Upper lobe of left lung (tissue), 6 donors: ENCODE data around the gene EFNB2. TPM values are rescaled to one million over a fixed set of nuclear protein-coding genes. Genes with fewer than 3 reads are reported as not detected.

Source experiments
- ATAC-seq, 2 donors: fragments of 200-7000 bp; cut with Tn5 transposase; one replicate each; pipeline ENCODE4 v1.9.1; 2022; ENCODE audit warnings: mild to moderate bottlenecking in 2 of 2, moderate library complexity in 2 of 2; ENCODE audit not compliant: low FRiP score in 2 of 2
- DNase-seq, 2 donors: peaks; one replicate each; pipeline ENCODE4 v3.0.0-alpha.2; 2019 to 2020
- H3K27ac ChIP-seq, 4 donors: fragments of 200-600 bp; sonication (generic); one replicate each; pipeline ENCODE4 v1.5.1; 2016 to 2019
- H3K27me3 ChIP-seq, 4 donors: fragments of 200-600 bp; sonication (generic); one replicate each; pipeline ENCODE4 v1.5.1; 2017 to 2019
- H3K36me3 ChIP-seq, 4 donors: fragments of 200-600 bp; sonication (generic); one replicate each; pipeline ENCODE4 v1.5.1; 2016 to 2019
- H3K4me1 ChIP-seq, 4 donors: fragments of 200-600 bp; sonication (generic); one replicate each; pipeline ENCODE4 v1.5.1; 2018 to 2019
- H3K4me3 ChIP-seq, 4 donors: fragments of 200-600 bp; sonication (generic); one replicate each; pipeline ENCODE4 v1.5.1; 2017 to 2019; ENCODE audit warnings: mild to moderate bottlenecking in 2 of 4, moderate library complexity in 1 of 4
- H3K9me3 ChIP-seq, 4 donors: fragments of 200-600 bp; sonication (generic); one replicate each; pipeline ENCODE4 v1.5.1; 2018 to 2019
- EP300 ChIP-seq, 4 donors: sonication (generic); formaldehyde crosslinking; IDR thresholded peaks; one replicate each; pipeline ENCODE4 v1.5.1; 2017; ENCODE audit warnings: antibody characterized with exemption in 4 of 4, control low read depth in 2 of 4
- POLR2A ChIP-seq, 4 donors: fragments of 450-650 bp; IDR thresholded peaks; one replicate each; pipeline ENCODE4 v1.5.1; 2016 to 2017; ENCODE audit warnings: antibody characterized with exemption in 4 of 4, mild to moderate bottlenecking in 2 of 4
- POLR2AphosphoS5 ChIP-seq, 2 donors: sonication (generic); formaldehyde crosslinking; IDR thresholded peaks; one replicate each; pipeline ENCODE4 v1.5.1; 2017; ENCODE audit warnings: antibody characterized with exemption in 2 of 2
- WGBS, 2 donors: methylation state at CpG; one replicate each; pipeline ENCODE4 v1.1.5; 2017 to 2018; 5-methylcytosine and 5-hydroxymethylcytosine counted together
- total RNA-seq, 6 donors: library from RNA; depleted of rRNA in 4 of 6; stranded (reverse); fragments of >200 nt in 4 of 6; gene quantifications; one replicate each; pipeline versions ENCODE4 v1.1.0 to v1.2.1, GENCODE V29; 2016 to 2021
- TF ChIP-seq, protein P1 (sequence below), 6 experiments: fragments of 450-650 bp in 4 of 6; fragments of 200-600 bp in 2 of 6; sonication (generic) in 2 of 6; IDR thresholded peaks; one replicate each; pipeline ENCODE4 v1.5.1; 2016 to 2019; ENCODE audit warnings: antibody characterized with exemption in 6 of 6
- donor health status: DM: no; HTN: no; CAD: no; lungs with moderate emphysema.
- donor health status: DM: no; HTN: yes; CAD: no; lungs with severe emphysema.

EFNB2 gene
- total RNA-seq, 6 donors from 2014 or later, result 23.0 to 45.7 (median 30.9) TPM

DNA sequence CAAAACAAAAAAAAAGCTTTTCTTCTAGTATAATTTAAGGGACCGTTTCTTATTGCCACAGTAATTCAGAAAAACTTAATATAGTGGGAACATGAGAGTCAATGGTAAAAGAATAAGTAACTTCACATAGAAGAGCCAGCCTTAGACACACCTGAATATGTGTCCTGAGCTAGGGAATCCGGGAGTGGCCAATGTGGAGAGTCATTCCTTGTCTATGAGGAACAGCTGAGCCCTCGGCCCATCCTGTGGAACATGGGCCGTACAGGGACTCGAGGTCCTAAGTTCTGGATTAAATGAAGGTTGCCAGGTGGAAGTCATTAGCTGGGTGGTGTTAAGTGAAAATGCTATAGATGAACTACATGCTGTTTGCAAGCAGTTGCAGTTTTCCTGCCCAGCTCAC lies 32.2 kb downstream of the EFNB2 start:
- peaks cover 14 to 28% (median 25%) of the 10 kb centered on the region in 4 donors for H3K4me1 ChIP-seq
- TF ChIP-seq EP300 (IDR thresholded peaks at IDR 0.05) (no peak), POLR2AphosphoS5 (IDR thresholded peaks at IDR 0.05) (no peak), POLR2A (IDR thresholded peaks at IDR 0.05) (no peak)
- TF ChIP-seq, protein P1, sequence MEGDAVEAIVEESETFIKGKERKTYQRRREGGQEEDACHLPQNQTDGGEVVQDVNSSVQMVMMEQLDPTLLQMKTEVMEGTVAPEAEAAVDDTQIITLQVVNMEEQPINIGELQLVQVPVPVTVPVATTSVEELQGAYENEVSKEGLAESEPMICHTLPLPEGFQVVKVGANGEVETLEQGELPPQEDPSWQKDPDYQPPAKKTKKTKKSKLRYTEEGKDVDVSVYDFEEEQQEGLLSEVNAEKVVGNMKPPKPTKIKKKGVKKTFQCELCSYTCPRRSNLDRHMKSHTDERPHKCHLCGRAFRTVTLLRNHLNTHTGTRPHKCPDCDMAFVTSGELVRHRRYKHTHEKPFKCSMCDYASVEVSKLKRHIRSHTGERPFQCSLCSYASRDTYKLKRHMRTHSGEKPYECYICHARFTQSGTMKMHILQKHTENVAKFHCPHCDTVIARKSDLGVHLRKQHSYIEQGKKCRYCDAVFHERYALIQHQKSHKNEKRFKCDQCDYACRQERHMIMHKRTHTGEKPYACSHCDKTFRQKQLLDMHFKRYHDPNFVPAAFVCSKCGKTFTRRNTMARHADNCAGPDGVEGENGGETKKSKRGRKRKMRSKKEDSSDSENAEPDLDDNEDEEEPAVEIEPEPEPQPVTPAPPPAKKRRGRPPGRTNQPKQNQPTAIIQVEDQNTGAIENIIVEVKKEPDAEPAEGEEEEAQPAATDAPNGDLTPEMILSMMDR (IDR thresholded peaks at IDR 0.05), result no peak
- H3K27me3 ChIP-seq, result no peaks in the 10 kb centered on the region
- no peaks in the 10 kb centered on the region for H3K9me3 ChIP-seq
- peak overlapping the region in 2 of 4 donors; percentile 7 to 38 for H3K27ac ChIP-seq
- DNase-seq, result no peak
- no peak for ATAC-seq
- no peak overlapping the region for H3K4me3 ChIP-seq
- WGBS, 2 donors, result 65 to 72% methylated on average over 5 of the region's 5 CpGs
- no peaks in the 10 kb centered on the region for H3K36me3 ChIP-seq

DNA sequence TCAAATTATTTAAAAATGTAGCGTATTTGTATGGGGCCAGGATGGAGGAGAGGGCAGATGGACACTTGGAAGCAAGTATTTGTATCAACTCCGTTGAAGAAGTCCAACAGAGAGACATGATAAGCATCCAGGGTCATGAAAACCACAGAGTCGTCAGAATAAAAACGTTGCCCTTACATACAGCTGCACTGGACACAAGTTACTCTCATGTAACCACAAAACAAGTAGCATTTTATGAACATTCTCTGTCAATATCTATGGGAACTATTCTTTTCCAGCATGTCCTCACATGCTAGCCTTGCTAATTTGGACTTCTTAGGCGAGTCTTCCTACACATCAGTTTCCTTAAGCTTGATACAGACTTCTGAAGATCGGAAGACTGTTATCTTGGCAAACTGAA lies 35.0 kb downstream of the EFNB2 start:
- no peaks in the 10 kb centered on the region for H3K9me3 ChIP-seq
- ATAC-seq (no peak), DNase-seq (no peak)
- peaks cover 19 to 36% (median 32%) of the 10 kb centered on the region in 4 donors for H3K4me1 ChIP-seq
- no peaks in the 10 kb centered on the region for H3K27me3 ChIP-seq
- H3K36me3 ChIP-seq, result no peaks in the 10 kb centered on the region
- TF ChIP-seq, protein P1 (IDR thresholded peaks at IDR 0.05), result no peak
- no peak overlapping the region for H3K4me3 ChIP-seq
- WGBS, 2 donors, result 72 to 76% methylated on average over 6 of the region's 6 CpGs
- H3K27ac ChIP-seq, result peak overlapping the region in 1 of 4 donors; percentile 72

DNA sequence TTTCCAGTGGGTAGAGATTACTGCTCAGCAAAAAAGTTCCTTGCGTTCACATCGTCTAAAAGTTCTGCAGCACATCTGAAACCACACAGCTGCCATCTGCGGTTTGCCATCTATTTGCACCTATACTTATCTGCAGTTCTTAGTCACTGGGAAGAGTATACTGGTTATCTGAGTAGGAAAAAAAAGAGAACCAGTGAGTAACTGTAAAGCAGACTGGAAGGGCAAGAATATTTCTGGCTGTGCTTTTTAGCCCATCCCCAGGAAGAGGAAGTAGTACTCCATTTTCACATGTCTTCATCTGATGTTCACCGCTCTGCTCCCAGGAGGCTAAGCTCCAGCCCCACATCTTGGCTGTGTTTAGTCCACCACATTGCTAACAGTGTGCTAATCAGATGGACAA lies 35.6 kb downstream of the EFNB2 start:
- H3K4me3 ChIP-seq, result no peak overlapping the region
- no peaks in the 10 kb centered on the region for H3K27me3 ChIP-seq
- peak overlapping the region in 1 of 4 donors; percentile 72 for H3K27ac ChIP-seq
- DNase-seq, result no peak
- H3K9me3 ChIP-seq, result no peaks in the 10 kb centered on the region
- ATAC-seq, result peak in 1 of 2 donors; percentile 19
- no peak for TF ChIP-seq POLR2A (IDR thresholded peaks at IDR 0.05)
- H3K36me3 ChIP-seq, result no peaks in the 10 kb centered on the region
- H3K4me1 ChIP-seq, result peaks cover 17 to 35% (median 31%) of the 10 kb centered on the region in 4 donors
- WGBS, 2 donors, result 40 to 50% methylated on average over 4 of the region's 4 CpGs

DNA sequence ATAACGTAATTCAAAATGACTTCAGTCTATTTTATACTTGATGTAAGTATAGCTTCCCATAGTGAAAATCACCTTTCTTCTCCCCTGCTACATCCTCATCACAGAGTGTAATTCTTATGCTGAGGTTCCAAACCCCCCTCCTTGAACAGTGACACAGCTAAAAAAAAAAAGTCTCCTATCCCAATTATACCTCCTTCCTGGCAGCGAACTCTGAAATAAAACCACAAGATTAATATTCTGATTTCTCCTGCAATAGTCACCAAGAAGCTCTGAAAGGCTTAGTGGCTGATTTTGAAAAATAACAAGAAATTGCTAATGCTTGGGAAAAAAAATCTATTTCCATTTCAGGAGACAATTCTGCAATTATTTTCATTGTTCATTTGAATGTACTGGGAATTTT lies 36.3 kb downstream of the EFNB2 start:
- 55 to 67% methylated on average over 2 of the region's 2 CpGs for WGBS, 2 donors
- Histone ChIP-seq H3K36me3 (peaks cover 0 to 5% (median 0%) of the 10 kb centered on the region in 4 donors), H3K9me3 (no peaks in the 10 kb centered on the region), H3K4me3 (no peak overlapping the region), H3K4me1 (peaks cover 12 to 32% (median 27%) of the 10 kb centered on the region in 4 donors), H3K27ac (peak overlapping the region in 2 of 4 donors; percentile 43 to 82), H3K27me3 (no peaks in the 10 kb centered on the region)
- ATAC-seq, result no peak
- no peak for DNase-seq
- TF ChIP-seq EP300 (IDR thresholded peaks at IDR 0.05) (no peak), POLR2A (IDR thresholded peaks at IDR 0.05) (no peak)

DNA sequence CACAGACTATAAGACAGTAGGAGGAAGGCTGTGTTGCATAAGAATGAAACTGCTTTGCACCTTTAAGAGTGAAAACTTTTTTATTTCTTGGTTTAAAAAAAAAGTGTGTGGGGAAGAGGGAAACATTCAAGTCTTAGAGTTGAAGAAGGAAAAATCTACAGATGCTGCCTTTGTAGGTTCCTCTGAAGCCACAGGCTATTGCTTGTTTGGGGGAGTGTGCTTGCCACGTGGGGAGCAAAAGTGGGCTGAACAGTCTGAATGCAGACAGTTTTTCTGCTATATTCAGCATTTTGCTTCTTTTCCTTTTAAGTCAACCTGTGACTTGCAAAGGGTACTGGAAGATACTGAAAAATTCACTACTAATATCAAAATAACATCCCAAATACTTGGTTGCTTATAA lies 36.9 kb downstream of the EFNB2 start:
- Histone ChIP-seq H3K4me3 (no peak overlapping the region), H3K27ac (peak overlapping the region in 2 of 4 donors; percentile 43 to 82), H3K9me3 (no peaks in the 10 kb centered on the region), H3K36me3 (peaks cover 0 to 10% (median 3%) of the 10 kb centered on the region in 4 donors), H3K4me1 (peaks cover 12 to 30% (median 29%) of the 10 kb centered on the region in 4 donors), H3K27me3 (no peaks in the 10 kb centered on the region)
- no peak for TF ChIP-seq POLR2A (IDR thresholded peaks at IDR 0.05)
- TF ChIP-seq, protein P1 (IDR thresholded peaks at IDR 0.05), result no peak
- TF ChIP-seq EP300 (IDR thresholded peaks at IDR 0.05), result no peak
- TF ChIP-seq POLR2AphosphoS5 (IDR thresholded peaks at IDR 0.05), result no peak
- DNase-seq, result no peak
- ATAC-seq, result no peak
- WGBS, 2 donors, result 24 to 41% methylated on average over 1 of the region's 1 CpG

DNA sequence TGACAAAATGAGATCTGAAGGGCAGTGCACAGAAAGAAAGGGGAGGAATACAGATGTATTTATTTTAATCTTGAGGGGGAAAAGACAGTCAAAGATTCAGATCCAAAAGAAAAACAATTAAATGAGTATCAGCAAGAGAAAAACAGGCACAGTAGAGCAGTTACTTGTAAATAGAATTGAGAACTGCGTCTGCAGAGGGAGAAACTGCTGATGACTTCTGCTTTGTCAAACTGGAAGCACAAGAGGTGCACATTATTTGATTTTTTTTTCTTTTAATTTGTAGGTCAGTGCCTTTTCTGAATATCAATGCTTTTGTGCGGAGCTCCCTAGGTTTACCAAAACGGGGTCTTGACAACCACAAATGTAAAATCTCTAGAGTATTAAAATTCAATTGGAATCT lies 37.3 kb downstream of the EFNB2 start:
- DNase-seq, result no peak
- Histone ChIP-seq H3K4me1 (peaks cover 12 to 34% (median 26%) of the 10 kb centered on the region in 4 donors), H3K4me3 (no peak overlapping the region), H3K9me3 (no peaks in the 10 kb centered on the region), H3K27ac (peak overlapping the region in 2 of 4 donors; percentile 43 to 82), H3K27me3 (no peaks in the 10 kb centered on the region), H3K36me3 (peaks cover 0 to 15% (median 5%) of the 10 kb centered on the region in 4 donors)
- TF ChIP-seq POLR2A (IDR thresholded peaks at IDR 0.05) (no peak), POLR2AphosphoS5 (IDR thresholded peaks at IDR 0.05) (no peak), EP300 (IDR thresholded peaks at IDR 0.05) (no peak)
- TF ChIP-seq, protein P1 (IDR thresholded peaks at IDR 0.05), result no peak
- WGBS, 2 donors, result 26 to 33% methylated on average over 3 of the region's 3 CpGs
- no peak for ATAC-seq
